B cell (primary cell): Measurements from ENCODE around the gene OPN1SW. TPM values are rescaled to one million over a fixed set of nuclear protein-coding genes. Genes with fewer than 3 reads are reported as not detected.

Source experiments
- ATAC-seq: fragments of 200-7000 bp; cut with Tn5 transposase; one replicate; pipeline ENCODE4 v1.10.0; 2021; ENCODE audit warnings: low read depth, mild to moderate bottlenecking, moderate number of reproducible peaks, moderate library complexity
- CTCF ChIA-PET: fragments of 350-600 bp; sonication (Branson Sonifier 250); formaldehyde crosslinking; loops from one replicate; lab custom pipeline; 2021; ENCODE audit warnings: antibody characterized with exemption, inconsistent platforms; lab: Charles Lee
- POLR2A ChIA-PET: fragments of 350-600 bp; sonication (Branson Sonifier 250); formaldehyde crosslinking; loops from one replicate; lab custom pipeline; 2021; ENCODE audit warnings: antibody characterized with exemption; lab: Charles Lee
- DNase-seq: peaks from one replicate; pipeline ENCODE4 v3.0.0; 2013
- H2AFZ ChIP-seq: 2 replicates; pipeline ENCODE4 v1.6.1; 2012; ENCODE audit warnings: mild to moderate bottlenecking, low read depth, low read length; ENCODE audit not compliant: insufficient read depth, poor library complexity, severe bottlenecking
- H3K27ac ChIP-seq, 2 donors: 1 replicate in 1 of 2; 2 replicates in 1 of 2; pipeline ENCODE4 v1.5.1; 2012 to 2013; ENCODE audit warnings: low read length in 2 of 2, mild to moderate bottlenecking in 2 of 2, moderate library complexity in 1 of 2
- H3K27me3 ChIP-seq, 4 experiments: fragments of 200-600 bp in 1 of 4; sonication (generic) in 1 of 4; replicated peaks in 1 of 4; 1 replicate in 2 of 4; 2 replicates in 2 of 4; pipeline versions ENCODE4 v1.6.1 to v1.7.0; 2013 to 2016; ENCODE audit warnings: low read length in 3 of 4, mild to moderate bottlenecking in 2 of 4, mixed read lengths in 1 of 4, moderate library complexity in 1 of 4; ENCODE audit not compliant: insufficient read depth in 4 of 4, control insufficient read depth in 3 of 4; ENCODE audit errors: control extremely low read depth in 1 of 4
- H3K36me3 ChIP-seq, 2 experiments: replicated peaks in 1 of 2; 1 replicate in 1 of 2; 2 replicates in 1 of 2; pipeline versions ENCODE4 v1.6.1 to v1.7.1; 2013; ENCODE audit warnings: low read length in 1 of 2; ENCODE audit not compliant: insufficient read depth in 2 of 2, control insufficient read depth in 1 of 2; ENCODE audit errors: control extremely low read depth in 1 of 2, extremely low read depth in 1 of 2
- H3K4me1 ChIP-seq, 2 donors: fragments of 200-600 bp in 1 of 2; sonication (generic) in 1 of 2; 1 replicate in 1 of 2; 2 replicates in 1 of 2; pipeline versions ENCODE4 v1.5.1 to v1.6.1; 2013 to 2017; ENCODE audit warnings: low read length in 2 of 2; ENCODE audit not compliant: control insufficient read depth in 2 of 2, insufficient read depth in 2 of 2
- H3K4me2 ChIP-seq: replicated peaks from 2 replicates; pipeline ENCODE3; 2012; ENCODE audit warnings: mild to moderate bottlenecking, low read depth, low read length; ENCODE audit not compliant: poor library complexity, severe bottlenecking
- H3K4me3 ChIP-seq, 5 experiments: fragments of 200-600 bp in 1 of 5; sonication (generic) in 1 of 5; 1 replicate in 3 of 5; 2 replicates in 2 of 5; pipeline versions ENCODE4 v1.5.1 to v1.7.0; 2011 to 2016; ENCODE audit warnings: low read length in 4 of 5, mild to moderate bottlenecking in 4 of 5, low read depth in 2 of 5, control low read depth in 1 of 5, moderate library complexity in 1 of 5; ENCODE audit not compliant: insufficient read depth in 1 of 5; ENCODE audit errors: control extremely low read depth in 1 of 5, extremely low read depth in 1 of 5
- H3K79me2 ChIP-seq: fragments of 200-600 bp; sonication (generic); one replicate; pipeline ENCODE4 v1.6.0; 2016; ENCODE audit warnings: low read length; ENCODE audit not compliant: control insufficient read depth, insufficient read depth
- H3K9ac ChIP-seq: fragments of 200-600 bp; sonication (generic); 2 replicates; pipeline ENCODE4 v1.6.1; 2017; ENCODE audit warnings: mild to moderate bottlenecking, low read length, moderate library complexity
- H3K9me3 ChIP-seq, 3 donors: one replicate each; pipeline versions ENCODE4 v1.6.1 to v1.7.1; 2013; ENCODE audit warnings: low read length in 2 of 3; ENCODE audit not compliant: control insufficient read depth in 2 of 3, insufficient read depth in 1 of 3; ENCODE audit errors: control extremely low read depth in 1 of 3
- H4K20me1 ChIP-seq: 2 replicates; pipeline ENCODE4 v1.6.0; 2012; ENCODE audit warnings: mild to moderate bottlenecking, low read length; ENCODE audit not compliant: insufficient read depth, control insufficient read depth, poor library complexity, severe bottlenecking
- H3K27ac Mint-ChIP-seq: one replicate; pipeline ENCODE4 v1.8.0; 2021; ENCODE audit warnings: mixed read lengths
- H3K27me3 Mint-ChIP-seq: one replicate; pipeline ENCODE4 v1.8.0; 2021; ENCODE audit warnings: mixed read lengths
- H3K4me1 Mint-ChIP-seq: one replicate; pipeline ENCODE4 v1.8.0; 2021; ENCODE audit warnings: mixed read lengths
- H3K4me3 Mint-ChIP-seq: one replicate; pipeline ENCODE4 v1.8.0; 2021; ENCODE audit warnings: mixed read lengths
- H3K9me3 Mint-ChIP-seq: one replicate; pipeline ENCODE4 v1.8.0; 2022; ENCODE audit warnings: mixed read lengths; ENCODE audit not compliant: insufficient read depth
- CTCF ChIP-seq: fragments of 200-600 bp; IDR thresholded peaks from one replicate; pipeline ENCODE4 v1.8.0; 2022; ENCODE audit warnings: antibody characterized with exemption, mild to moderate bottlenecking
- EZH2 ChIP-seq: IDR thresholded peaks from 2 replicates; pipeline ENCODE4 v1.6.1; 2012; ENCODE audit warnings: borderline replicate concordance, low read depth, mild to moderate bottlenecking, moderate library complexity, low read length; ENCODE audit not compliant: insufficient read depth, poor library complexity, severe bottlenecking
- WGBS: methylation state at CpG from one replicate; pipeline ENCODE4 v1.1.5; 2013; ENCODE audit warnings: missing lambda C conversion rate; ENCODE audit not compliant: insufficient coverage; 5-methylcytosine and 5-hydroxymethylcytosine counted together
- intact Hi-C: fragments of 100-400 bp; cut with micrococcal nuclease; formaldehyde crosslinking; loops from one replicate; pipeline ENCODE4 v1.10.0; 2022
- polyA minus RNA-seq: library from RNA; depleted of rRNA, polyadenylated mRNA; stranded (reverse); fragments of >200 nt; gene quantifications from 2 replicates; pipeline ENCODE4 v1.2.3, GENCODE V29; 2012
- polyA plus RNA-seq: library from polyadenylated mRNA; depleted of rRNA; stranded (reverse); fragments of >200 nt; gene quantifications from 2 replicates; pipeline ENCODE4 v1.2.3, GENCODE V29; 2012
- total RNA-seq, 2 donors: library from RNA; stranded (reverse); fragments of 120-200 nt in 1 of 2; gene quantifications; 1 replicate in 1 of 2; 2 replicates in 1 of 2; pipeline versions ENCODE4 v1.2.3 to v1.2.4, GENCODE V29; 2013 to 2022

OPN1SW gene, protein sequence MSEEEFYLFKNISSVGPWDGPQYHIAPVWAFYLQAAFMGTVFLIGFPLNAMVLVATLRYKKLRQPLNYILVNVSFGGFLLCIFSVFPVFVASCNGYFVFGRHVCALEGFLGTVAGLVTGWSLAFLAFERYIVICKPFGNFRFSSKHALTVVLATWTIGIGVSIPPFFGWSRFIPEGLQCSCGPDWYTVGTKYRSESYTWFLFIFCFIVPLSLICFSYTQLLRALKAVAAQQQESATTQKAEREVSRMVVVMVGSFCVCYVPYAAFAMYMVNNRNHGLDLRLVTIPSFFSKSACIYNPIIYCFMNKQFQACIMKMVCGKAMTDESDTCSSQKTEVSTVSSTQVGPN
- not detected in 2 replicates for total RNA-seq
- total RNA-seq (2013) = not detected
- polyA plus RNA-seq = not detected in 2 replicates
- not detected in 2 replicates for polyA minus RNA-seq

GRCh38 chr7:128775744-128776474, at the start of gene OPN1SW:
Gene OPN1SW (minus strand): TSS chr7:128775794. CDS start chr7:128775781, 13 bp downstream.
- Histone ChIP-seq H2AFZ (no peak within 1 kb of the TSS), H3K9me3 (peaks cover 2 to 7% (median 3%) of the 10 kb centered on the region in 3 donors), H3K27ac (no peak within 1 kb of the TSS), H4K20me1 (no peaks in the 10 kb centered on the region), H3K79me2 (no peaks in the 10 kb centered on the region), H3K9ac (no peak within 1 kb of the TSS), H3K36me3 (peaks cover 0 to 20% of the 10 kb centered on the region in 2 experiments), H3K4me3 (no peak within 1 kb of the TSS), H3K4me2 (no peak within 1 kb of the TSS), H3K27me3 (peaks cover 0 to 5% (median 2%) of the 10 kb centered on the region in 4 experiments), H3K4me1 (no peaks in the 10 kb centered on the region)
- ChIA-PET CTCF (no interaction called here), POLR2A (no interaction called here)
- no peak for ATAC-seq
- peaks cover 7% of the 10 kb centered on the region for H3K27me3 Mint-ChIP-seq
- no peak within 1 kb of the TSS for H3K4me3 Mint-ChIP-seq
- H3K27ac Mint-ChIP-seq = no peak within 1 kb of the TSS
- WGBS = 100% methylated on average over 2 of the region's 4 CpGs
- H3K9me3 Mint-ChIP-seq = peaks cover 7% of the 10 kb centered on the region
- no peaks in the 10 kb centered on the region for H3K4me1 Mint-ChIP-seq
- intact Hi-C loops = no loop called here
- no peak for TF ChIP-seq EZH2
- TF ChIP-seq CTCF = no peak
- no peak for DNase-seq

GRCh38 chr7:128821724-128822123, 46.1 kb upstream of the OPN1SW start:
- peaks cover 9% of the 10 kb centered on the region for H3K27me3 Mint-ChIP-seq
- no peaks in the 10 kb centered on the region for H3K4me1 ChIP-seq
- H3K36me3 ChIP-seq = no peaks in the 10 kb centered on the region
- H3K4me3 Mint-ChIP-seq = no peak overlapping the region
- TF ChIP-seq EZH2 = no peak
- H2AFZ ChIP-seq = no peak overlapping the region
- peaks cover 0 to 5% (median 0%) of the 10 kb centered on the region in 4 experiments for H3K27me3 ChIP-seq
- H3K4me1 Mint-ChIP-seq = no peaks in the 10 kb centered on the region
- DNase-seq (no peak), ATAC-seq (no peak)
- H3K27ac ChIP-seq = no peak overlapping the region
- ChIA-PET CTCF (no interaction called here), POLR2A (no interaction called here)
- no peak overlapping the region for H3K27ac Mint-ChIP-seq
- no peaks in the 10 kb centered on the region for H3K9me3 Mint-ChIP-seq
- H4K20me1 ChIP-seq = no peaks in the 10 kb centered on the region
- H3K4me3 ChIP-seq = no peak overlapping the region
- 100% methylated on average over 3 of the region's 4 CpGs for WGBS
- no peak overlapping the region for H3K9ac ChIP-seq
- no peaks in the 10 kb centered on the region for H3K9me3 ChIP-seq
- intact Hi-C loops = no loop called here
- H3K4me2 ChIP-seq = no peak overlapping the region
- no peaks in the 10 kb centered on the region for H3K79me2 ChIP-seq
